Measurements from ENCODE around the gene BAIAP2.
"Not testable (repeated sequence)": the region's sequence is repeated elsewhere in the genome, so short reads cannot be mapped to it uniquely, and the experiment has no call there.

The BAIAP2 gene

DNA sequence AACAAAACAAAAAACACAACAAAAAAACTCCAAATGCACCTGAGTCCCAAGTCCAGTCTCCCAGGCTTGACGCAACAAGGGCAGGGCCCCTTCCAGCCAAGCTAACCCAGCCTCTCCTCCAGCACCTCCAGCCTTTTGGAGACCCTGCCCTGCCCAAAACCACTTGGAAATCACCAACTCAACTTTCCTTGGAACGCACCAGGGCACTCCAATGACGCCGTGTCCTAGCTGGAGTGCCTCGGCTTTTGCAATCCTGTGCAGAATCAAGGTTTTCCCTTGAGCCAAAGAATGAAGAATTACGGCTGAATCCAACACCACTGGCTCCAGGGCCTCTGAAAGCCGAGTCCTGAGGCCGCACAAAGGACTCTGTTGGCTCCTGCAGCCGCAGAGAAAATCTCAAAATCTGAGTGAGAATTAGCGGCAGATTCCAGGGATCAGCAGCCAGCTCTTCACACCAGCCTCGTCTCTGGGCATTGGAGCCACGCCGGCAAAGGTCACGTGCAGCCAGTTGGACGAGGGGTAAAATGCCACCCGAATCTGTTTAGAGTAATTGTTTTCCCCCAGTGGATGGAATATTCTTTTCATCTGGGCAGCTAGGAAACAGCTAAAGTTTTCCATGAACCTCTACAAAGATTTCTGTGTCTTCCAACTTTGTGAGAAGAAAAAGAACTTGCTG lies 9.7 kb upstream of the BAIAP2 start:
- DNase-seq: no peak

DNA sequence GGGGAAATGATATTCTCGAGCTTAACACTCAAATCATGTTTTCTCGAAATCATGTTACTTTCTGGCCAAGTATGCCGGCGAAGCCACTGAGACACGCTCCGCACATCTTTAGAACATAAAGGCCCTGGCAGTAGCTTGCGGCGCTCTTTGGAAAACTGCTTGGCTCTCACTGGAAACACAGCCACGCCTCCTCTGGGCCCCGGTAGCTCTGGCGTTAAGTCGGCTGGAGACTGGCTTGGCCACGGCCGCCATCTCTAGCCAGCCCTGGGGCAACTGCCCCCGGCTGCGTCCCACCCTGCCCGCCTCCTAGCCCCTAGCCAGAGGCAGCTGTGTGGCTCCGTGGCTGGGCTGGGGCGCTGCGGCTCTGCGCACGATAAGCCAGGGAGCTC lies 9.2 kb upstream of the BAIAP2 start:
- no peak for DNase-seq

DNA sequence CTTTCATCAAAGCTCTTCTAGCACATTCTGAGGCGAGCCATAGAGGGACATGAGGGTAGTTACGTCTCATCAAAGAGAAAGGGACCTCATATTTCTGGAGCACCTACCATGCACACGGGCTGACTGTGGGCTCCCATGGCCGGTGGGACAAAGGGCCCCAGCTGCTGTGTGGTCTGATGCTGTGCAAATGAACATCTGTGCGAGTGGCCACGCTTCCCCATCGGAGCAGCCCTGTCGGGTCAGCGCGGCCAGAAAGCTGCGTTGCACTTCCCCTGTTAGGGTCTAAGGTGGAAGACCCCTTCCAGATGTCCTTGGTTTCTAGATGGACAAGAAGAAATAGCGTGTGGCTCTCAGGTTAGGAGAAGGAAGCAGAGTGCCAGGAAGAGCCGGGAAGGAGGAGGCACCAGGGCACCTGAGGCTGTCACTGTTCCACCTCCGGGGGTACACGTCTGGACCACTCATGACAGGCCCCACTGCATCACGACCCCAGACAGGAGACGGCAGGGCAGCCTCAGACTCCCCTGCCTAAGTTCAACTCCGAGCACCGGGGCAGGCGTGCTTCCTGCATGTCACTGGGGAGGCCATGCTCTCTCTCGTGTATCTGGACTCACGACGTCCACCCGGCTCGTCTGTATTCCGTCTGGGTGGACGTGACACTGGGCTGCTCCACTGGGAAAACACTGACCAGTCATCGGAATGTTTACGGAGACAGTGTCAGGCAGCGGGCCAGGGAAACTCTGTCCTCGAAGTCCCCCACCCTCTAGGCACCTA lies 8.5 kb upstream of the BAIAP2 start:
- no peak for DNase-seq

DNA sequence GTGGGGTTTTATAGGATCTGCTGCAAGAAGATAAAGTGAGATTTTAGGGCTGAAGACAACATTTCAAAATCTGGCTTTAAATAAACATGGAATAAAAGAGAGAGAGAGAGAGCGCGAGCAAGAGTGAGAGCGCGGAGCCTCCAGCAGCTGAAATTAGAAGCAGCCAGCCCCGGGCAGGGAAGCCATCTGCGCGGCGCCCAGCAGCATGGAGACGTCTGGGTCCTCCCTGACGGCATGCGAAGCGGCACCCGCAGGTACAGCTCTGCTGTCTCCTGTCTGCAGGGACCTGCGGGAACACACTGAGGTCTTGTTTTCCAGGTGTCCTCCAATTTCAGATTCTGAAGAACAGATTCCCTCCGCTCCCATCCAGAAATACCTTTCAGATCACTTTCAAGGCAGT lies 7.9 kb upstream of the BAIAP2 start:
- DNase-seq: no peak

DNA sequence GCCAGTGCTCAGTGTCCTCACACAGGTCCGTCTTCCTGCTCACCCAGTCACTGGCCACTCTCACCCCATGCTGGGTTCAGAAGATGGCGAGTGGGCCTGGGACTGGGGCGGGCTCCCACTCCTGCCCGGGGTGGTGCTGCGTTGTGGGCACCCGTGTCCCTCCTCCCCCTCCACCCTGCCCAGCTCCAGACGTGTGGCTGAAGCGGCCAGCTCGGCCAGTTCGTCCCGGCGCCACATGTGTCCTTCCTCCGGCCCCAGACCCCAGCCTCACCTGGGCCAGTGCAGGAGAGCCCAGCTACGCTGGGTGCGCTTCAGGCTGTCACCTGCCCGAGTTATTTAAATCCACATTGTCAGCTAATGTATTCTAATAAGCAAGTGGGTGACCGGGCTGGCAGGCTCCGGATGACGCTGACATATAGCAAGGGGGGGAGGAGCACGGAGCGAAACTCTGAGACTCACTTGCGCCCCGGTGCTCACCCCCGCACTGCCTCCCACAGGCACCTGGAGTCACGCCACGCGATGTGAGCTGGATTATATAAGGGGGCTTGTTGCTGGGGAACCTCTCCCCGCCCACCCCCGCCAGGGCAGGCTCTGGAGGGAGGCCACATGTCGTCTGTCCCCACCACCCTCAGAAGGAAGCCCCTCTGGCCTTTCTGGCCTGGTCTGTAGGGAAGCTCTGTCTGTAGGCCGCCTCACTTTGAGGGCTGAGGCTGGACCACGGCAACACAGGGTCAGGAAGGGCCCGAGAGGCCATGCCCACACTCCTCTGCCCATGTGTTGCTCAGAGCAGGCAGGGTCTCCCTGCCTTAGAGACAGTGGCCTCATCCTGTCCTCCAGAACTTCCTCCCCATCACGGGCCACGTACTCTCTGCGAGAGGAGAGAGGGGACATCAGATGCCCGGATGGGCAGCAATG lies 7.1 kb upstream of the BAIAP2 start:
- DNase-seq: no peak

DNA sequence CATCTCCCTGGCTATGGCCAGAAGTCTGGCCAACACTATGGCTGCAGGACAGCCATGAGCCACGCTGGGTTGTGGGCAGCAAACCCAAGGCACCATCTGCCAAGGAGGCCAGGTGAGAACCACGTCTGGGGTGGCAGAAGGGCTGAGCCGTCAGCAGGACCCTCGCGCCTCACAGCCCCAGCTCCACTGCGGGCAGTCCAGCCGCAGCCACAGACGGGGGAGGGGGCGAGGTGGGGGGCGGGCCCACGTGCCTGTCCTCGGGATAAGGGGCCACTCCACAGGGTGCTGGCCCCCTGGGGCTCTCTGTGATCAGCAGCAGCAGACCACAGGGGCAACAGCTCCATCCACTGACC lies 6.5 kb upstream of the BAIAP2 start:
- no peak for DNase-seq

DNA sequence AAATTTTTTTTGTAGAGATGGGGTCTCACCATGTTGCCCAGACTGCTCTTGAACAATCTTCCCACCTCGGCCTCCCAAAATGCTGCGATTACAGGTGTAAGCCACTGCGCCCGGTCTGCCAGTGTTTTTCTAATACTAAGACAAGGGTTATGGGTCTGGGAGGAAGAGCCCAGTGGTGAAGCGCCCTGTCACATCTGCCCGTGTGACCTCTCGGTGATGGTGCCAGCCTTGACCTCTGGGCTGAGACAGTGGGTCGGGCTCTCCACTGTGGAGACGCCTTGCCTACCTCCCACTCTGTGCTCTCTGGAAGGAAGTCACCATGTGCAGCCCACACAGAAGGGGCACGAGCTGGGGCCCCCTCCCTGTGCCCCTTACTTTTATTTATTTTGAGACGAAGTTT lies 5.1 kb upstream of the BAIAP2 start:
- no peak for DNase-seq

DNA sequence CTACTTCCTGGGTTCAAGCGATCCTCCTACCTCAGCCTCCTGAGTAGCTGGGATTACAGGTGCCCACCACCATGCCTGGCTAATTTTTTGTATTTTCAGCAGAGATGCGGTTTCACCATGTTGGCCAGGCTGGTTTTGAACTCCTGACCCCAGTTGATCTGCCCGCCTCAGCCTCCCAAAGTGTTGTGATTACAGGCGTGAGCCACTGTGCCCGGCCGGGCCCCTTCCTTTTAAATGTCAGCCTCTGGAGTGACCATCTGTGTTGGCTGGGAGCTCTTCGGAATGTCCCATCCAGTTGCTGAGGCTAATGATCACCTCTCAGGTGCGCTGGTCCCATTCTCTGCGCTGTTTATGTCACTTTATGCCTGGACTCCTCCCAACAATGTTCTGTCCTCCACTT lies 4.6 kb upstream of the BAIAP2 start:
- DNase-seq: not testable (repeated sequence)

DNA sequence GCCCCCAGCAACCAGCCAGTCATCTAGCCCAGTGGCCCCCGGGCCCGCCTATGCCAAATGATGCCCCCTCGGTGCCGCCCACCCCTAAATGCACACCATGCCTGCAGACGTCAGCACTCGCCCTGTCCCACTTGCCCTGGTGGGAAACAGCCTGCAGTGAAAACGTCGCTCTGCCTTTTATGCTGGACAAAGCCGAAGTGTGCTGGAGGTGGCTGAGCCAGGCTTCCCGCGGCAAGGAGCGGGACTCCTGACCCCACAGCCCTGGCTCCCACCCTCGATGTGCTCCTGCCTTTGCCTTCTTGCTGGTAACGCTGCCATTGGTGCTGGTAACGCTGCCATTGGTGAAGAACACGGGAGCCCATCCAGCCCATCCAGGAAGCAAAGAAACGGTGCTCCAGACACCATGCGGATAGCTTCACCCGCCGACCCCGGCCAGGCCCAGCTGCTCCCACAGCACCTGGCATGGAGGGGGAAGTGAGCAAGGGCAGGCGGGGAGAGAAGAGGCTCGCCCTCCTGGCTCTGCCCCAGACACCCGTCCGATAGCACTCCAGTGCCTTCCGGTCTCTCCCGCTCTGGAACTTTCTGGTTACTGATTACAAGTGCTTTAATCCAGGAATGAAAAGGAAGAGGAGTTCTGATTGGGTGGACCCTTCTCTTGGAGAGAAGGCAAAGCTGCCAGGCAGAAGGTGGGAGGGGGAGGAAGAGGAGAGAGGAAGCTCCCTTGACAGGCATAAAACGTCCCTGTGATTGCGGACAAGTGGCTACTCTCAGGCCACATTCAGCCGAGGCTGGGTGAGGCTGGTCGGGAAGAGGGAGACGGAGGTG lies 4.0 kb upstream of the BAIAP2 start:
- no peak for DNase-seq

DNA sequence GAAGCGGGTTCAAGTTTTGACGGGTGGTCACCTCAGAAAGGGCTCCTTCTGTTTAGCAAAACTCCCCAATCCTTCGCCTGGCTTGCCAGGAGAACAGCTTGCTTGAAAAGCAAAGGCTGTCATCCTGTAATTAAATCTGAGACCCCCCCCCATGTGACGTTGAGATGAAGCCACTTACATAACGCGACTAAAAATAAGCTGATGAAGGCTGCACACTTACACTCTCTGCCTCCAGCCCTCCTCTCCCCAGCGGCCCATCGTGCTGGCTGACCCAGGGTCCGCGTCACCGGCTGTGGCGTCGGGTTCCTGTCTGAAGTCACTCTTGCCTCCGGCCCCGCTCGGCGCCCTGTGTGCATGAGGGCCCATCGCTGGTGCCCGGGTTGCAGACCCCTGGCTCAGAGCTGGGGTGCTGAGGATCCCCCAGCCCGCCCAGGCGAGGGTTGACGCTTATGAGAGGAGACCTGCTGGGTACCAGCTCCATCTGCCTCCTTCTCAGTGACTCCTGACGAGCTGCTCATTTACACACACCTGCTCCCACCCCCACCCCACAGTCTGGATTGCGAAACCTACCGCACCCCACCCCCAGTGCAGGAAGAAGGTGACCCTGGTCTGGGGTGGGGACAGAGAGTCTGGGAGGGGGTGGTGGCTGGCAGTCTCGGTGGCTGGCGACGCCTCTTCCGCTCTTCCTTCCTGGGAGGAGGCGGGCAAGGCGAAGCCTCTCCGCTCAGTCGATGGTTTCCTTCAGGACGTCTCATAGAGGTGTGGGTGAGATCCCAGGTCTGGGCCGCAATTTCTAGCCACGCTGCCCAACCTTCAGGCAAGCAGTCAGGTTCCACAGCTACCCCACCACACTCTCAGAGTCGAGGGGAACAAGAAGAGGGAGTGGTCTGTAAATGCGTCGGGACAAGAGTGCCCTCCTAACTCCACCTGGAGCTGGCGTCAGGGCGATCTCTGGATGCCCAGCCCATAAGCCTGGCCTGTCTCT lies 3.1 kb upstream of the BAIAP2 start:
- no peak for DNase-seq

DNA sequence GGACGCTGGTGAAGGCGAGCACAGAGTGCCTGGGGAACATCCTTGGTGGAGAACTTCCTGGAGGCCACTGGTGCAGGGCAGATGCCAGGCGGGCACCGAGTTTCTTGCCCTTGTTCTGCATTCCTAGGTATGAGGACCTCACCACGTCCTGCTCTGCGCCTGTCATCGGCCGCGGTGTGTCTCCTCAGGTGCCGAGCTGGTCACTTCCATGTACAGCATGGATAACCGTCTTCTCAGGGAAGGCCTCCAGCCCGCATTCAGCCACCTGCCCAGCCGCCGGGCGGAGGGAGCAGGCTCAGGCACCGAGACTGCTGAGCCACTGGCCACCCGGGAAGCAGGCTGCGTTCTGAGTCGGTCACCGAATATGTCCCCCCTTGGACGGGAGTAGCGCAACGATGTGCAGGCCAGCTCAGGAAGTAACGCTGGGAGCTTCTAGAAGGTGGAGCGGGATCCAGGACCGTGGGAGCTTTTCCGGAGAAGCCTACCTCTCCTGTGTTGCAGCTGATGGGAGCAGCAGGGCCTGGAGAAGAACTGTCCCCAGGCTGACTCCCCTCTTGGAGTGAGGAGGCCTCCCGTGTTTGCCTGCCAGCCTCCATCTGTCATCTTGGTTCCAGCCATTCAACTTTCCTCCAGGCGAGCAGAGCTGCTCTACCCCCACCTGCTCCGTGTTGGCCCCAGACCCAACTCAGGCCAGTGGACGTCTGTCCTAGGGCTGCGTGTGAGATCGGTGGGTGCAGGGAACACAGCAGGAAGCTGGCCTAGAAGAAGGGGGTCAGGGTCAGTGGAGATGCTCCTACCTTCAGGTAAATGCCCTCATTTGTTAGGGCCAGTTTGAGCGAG lies 2.1 kb upstream of the BAIAP2 start:
- DNase-seq: no peak

DNA sequence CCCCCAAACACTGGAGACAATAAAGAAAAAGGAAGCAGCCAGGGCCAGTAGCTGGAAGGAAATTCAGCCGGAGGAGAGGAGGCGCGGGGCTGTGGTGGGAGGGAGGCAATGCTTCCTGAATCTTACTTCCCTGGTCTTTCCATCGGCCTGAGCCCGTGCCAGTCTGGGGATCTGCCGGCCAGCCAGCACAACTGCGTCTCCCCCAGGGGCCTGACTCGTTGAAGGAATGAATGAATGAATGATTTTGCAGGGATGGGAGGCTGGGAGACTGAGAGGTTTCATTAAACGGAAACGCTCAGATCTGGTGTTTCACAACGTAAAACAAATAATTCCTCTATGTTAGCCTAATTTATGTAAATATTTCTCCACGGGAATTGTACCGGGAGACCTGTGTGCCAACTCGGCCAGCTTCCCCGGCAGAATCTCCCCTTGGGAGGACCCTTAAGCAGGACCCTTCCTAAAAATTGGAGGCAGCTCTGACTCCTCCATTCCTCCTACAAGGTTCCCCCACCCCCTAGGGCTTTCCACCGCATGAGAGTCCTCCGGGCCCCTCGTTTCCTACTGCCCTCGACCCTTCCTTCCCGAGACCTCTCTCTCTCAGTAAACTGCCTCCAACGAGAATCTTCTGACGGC lies 1.3 kb upstream of the BAIAP2 start:
- DNase-seq: no peak

DNA sequence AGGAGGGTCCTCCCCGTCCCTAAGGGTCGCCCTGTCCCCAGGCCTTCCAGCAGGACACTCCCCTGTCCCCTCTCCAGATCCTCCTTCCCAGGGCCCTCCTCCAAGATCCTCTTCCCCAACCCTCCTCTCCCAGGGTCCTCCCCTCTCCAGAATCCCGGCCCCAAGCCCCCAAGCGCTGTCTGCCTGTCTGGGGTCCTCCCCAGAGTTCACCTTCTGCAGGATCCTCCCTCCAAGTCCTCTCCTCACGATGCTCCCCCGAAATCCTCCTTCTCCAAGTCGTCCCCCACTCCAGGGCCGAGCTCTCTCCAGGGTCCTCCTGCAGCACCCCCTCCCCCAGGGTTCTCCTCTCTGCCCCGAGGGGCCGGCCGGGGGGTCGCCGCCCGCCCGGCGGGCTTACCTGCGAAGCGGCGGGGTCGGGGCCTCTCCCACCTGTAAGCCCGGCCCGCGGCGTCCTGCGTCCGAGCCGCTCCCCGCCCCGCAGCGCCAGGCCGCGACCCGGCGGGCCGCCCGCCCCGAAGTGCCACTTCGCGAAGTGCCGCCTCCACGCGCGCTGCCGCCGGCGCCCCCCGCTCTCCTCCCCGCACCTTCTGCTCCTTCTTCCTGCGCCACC lies 678 bp upstream of the BAIAP2 start:
- DNase-seq: no peak

DNA sequence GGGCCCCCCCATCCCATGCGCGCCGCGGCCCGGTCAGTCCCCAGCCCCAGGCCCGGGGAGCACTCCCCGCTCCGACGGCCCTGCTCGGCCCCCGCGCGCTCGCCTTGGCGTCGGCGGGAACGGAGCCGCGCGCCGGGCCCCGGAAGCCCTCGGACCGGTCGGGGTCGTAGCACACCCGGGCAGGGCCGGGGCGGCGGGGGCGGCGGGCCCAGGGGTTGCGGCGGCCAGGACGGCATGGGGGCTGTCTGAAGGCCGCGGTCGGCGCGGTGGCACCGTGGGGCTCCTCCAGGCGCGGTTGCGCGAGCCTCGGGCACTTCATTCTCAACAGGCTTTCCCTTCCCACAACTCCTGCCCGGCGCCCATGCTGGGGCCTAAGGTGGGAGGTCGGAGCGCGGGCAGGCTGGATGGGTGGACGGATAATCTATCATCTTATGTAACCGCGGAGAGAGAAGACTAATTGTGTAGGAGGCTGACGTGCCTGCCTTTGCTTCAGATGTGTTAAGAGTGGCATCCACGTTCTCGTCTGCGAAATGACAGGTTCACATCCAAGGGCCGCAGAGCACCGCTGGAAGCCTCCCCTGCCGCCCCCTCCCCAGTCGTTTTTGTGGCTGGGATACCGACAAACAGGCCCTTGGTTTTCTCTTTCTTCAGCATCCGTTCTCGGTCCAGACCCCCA lies 708 bp downstream of the BAIAP2 start:
- no peak for DNase-seq

DNA sequence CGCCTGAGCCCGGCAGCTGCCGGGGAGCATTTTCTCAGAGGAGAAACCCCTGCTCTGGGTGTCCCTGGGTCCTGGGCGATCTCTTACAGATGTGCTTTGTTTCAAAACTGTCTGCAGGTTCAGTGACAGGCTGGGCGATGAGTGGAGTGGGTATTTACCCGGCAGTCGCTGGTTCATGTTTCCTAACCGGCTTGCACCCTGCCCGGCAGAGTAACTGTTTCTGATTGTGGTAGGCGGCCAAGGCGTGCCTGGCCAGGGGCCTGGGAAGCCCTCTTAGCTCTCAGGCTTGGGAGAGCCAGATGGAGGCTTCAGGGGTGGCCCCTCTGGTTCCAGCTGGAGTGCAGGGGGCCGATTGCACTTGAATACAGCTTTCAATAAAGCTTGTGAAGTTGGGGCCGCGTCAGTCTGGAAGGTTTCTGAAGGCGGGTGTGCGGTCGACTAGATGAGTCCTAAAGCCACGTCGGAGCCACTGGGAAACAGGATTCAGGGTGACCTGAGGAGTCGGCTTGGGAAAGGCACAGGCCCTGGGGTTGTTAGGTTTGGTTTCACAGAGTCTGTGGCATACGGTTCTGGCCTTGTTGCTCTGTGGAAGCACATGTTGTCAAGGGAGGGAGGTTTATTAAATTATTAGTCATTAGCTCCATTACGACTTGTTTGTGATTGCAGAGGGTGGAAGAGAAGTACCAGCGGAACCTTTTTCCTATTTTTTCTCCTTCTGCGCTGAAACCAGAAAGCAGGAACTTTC lies 1.4 kb downstream of the BAIAP2 start:
- no peak for DNase-seq

DNA sequence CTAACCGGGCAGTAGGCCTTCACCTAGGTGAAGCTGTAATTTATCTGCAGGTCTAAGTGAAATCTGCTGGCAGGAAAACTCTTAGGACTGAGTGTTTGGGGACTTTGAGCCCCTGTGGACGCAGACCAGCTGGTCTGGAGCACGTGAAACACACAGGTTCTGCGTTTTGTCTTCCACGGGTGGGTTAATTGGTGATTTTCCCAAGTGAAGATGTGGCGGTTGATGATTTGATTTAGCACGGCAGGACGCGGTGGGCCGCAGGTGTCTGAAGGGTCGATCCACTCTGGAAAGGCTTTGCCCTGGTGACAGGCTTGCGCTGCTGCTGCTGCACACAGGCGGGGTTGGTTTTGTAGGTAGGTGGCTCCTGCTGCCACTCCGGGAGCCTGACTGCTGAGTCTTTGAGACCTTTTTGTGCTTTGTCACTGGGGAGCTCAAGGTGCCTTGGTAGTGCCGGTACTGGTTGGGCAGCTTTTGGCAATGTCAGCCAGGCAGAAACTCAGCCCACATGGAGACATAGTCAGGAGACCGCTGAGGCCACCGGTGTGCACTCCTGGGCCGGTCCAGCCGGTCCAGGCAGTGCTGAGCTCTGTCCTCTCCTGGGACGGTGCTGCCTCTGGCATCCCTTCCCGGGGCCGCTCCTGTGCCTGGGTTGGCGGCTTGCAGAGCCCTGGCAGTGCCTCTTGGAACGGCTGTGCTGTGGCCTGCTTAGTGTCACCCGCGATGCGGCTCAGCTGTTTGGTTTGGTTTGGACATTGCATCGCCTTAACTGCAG lies 2.3 kb downstream of the BAIAP2 start:
- DNase-seq: no peak

Measured in activated naive CD4-positive, alpha-beta T cell (primary cell).